Measurements from ENCODE around the gene STUB1.

Gene STUB1

GRCh38 chr16:674214-674881, 5.9 kb upstream of the STUB1 start:
- Histone ChIP-seq H3K27ac (ENCODE audit: insufficient read depth, low read depth, low read length, poor library complexity, severe bottlenecking) (no peak overlapping the region), H3K4me3 (ENCODE audit: insufficient read depth, low read depth, low read length) (no peak overlapping the region), H3K4me1 (ENCODE audit: control insufficient read depth, insufficient read depth, low read length) (peaks cover 8% of the 10 kb centered on the region), H3K36me3 (ENCODE audit: control insufficient read depth, insufficient read depth, low read length) (peaks cover 34% of the 10 kb centered on the region), H3K27me3 (ENCODE audit: control insufficient read depth, insufficient read depth, low read length, poor library complexity, severe bottlenecking) (peaks cover 12% of the 10 kb centered on the region), H3K9me3 (ENCODE audit: control insufficient read depth, low read length) (no peaks in the 10 kb centered on the region)
- 90 to 92% methylated on average over 22 of the region's 22 CpGs for WGBS, 2 experiments

GRCh38 chr16:674968-675883, 5.0 kb upstream of the STUB1 start, which contains the start of gene RHBDL1:
Gene RHBDL1, plus strand, starts transcription at chr16:675671. Its CDS starts 120 bp downstream, at chr16:675791.
- no peak within 1 kb of the TSS for H3K27ac ChIP-seq (ENCODE audit: insufficient read depth, low read depth, low read length, poor library complexity, severe bottlenecking)
- H3K4me3 ChIP-seq (ENCODE audit: insufficient read depth, low read depth, low read length) = peak within 1 kb of the TSS; percentile 26
- peaks cover 8% of the 10 kb centered on the region for H3K4me1 ChIP-seq (ENCODE audit: control insufficient read depth, insufficient read depth, low read length)
- peaks cover 12% of the 10 kb centered on the region for H3K27me3 ChIP-seq (ENCODE audit: control insufficient read depth, insufficient read depth, low read length, poor library complexity, severe bottlenecking)
- 5% methylated on average over 73 of the region's 73 CpGs for WGBS, 2 experiments
- no peaks in the 10 kb centered on the region for H3K9me3 ChIP-seq (ENCODE audit: control insufficient read depth, low read length)
- peaks cover 26% of the 10 kb centered on the region for H3K36me3 ChIP-seq (ENCODE audit: control insufficient read depth, insufficient read depth, low read length)

GRCh38 chr16:675884-676564, 4.2 kb upstream of the STUB1 start:
- Histone ChIP-seq H3K4me3 (ENCODE audit: insufficient read depth, low read depth, low read length) (peak overlapping the region; percentile 26), H3K27me3 (ENCODE audit: control insufficient read depth, insufficient read depth, low read length, poor library complexity, severe bottlenecking) (peaks cover 12% of the 10 kb centered on the region), H3K4me1 (ENCODE audit: control insufficient read depth, insufficient read depth, low read length) (peaks cover 9% of the 10 kb centered on the region), H3K27ac (ENCODE audit: insufficient read depth, low read depth, low read length, poor library complexity, severe bottlenecking) (no peak overlapping the region), H3K36me3 (ENCODE audit: control insufficient read depth, insufficient read depth, low read length) (peaks cover 18% of the 10 kb centered on the region), H3K9me3 (ENCODE audit: control insufficient read depth, low read length) (no peaks in the 10 kb centered on the region)
- 64 to 67% methylated on average over 24 to 25 of the region's 25 CpGs for WGBS, 2 experiments

GRCh38 chr16:676565-676902, 3.7 kb upstream of the STUB1 start:
- H3K27ac ChIP-seq (ENCODE audit: insufficient read depth, low read depth, low read length, poor library complexity, severe bottlenecking) = no peak overlapping the region
- H3K4me1 ChIP-seq (ENCODE audit: control insufficient read depth, insufficient read depth, low read length) = peaks cover 14% of the 10 kb centered on the region
- 95 to 96% methylated on average over 21 of the region's 21 CpGs for WGBS, 2 experiments
- H3K4me3 ChIP-seq (ENCODE audit: insufficient read depth, low read depth, low read length) = no peak overlapping the region
- H3K9me3 ChIP-seq (ENCODE audit: control insufficient read depth, low read length) = no peaks in the 10 kb centered on the region
- peaks cover 12% of the 10 kb centered on the region for H3K27me3 ChIP-seq (ENCODE audit: control insufficient read depth, insufficient read depth, low read length, poor library complexity, severe bottlenecking)
- H3K36me3 ChIP-seq (ENCODE audit: control insufficient read depth, insufficient read depth, low read length) = peaks cover 15% of the 10 kb centered on the region

- Histone ChIP-seq H3K4me1 (ENCODE audit: control insufficient read depth, insufficient read depth, low read length) (peaks cover 14% of the 10 kb centered on the region), H3K4me3 (ENCODE audit: insufficient read depth, low read depth, low read length) (no peak overlapping the region), H3K36me3 (ENCODE audit: control insufficient read depth, insufficient read depth, low read length) (peaks cover 15% of the 10 kb centered on the region), H3K27me3 (ENCODE audit: control insufficient read depth, insufficient read depth, low read length, poor library complexity, severe bottlenecking) (peaks cover 12% of the 10 kb centered on the region), H3K27ac (ENCODE audit: insufficient read depth, low read depth, low read length, poor library complexity, severe bottlenecking) (no peak overlapping the region), H3K9me3 (ENCODE audit: control insufficient read depth, low read length) (no peaks in the 10 kb centered on the region)
- 93 to 94% methylated on average over 23 of the region's 23 CpGs for WGBS, 2 experiments
These were observed 3.3 kb upstream of the STUB1 start for GRCh38 chr16:676913-677312.

GRCh38 chr16:677316-678190, 2.7 kb upstream of the STUB1 start:
- WGBS, 2 experiments = 91 to 92% methylated on average over 57 of the region's 57 CpGs
- no peaks in the 10 kb centered on the region for H3K9me3 ChIP-seq (ENCODE audit: control insufficient read depth, low read length)
- H3K4me3 ChIP-seq (ENCODE audit: insufficient read depth, low read depth, low read length) = no peak overlapping the region
- H3K27me3 ChIP-seq (ENCODE audit: control insufficient read depth, insufficient read depth, low read length, poor library complexity, severe bottlenecking) = peaks cover 12% of the 10 kb centered on the region
- no peak overlapping the region for H3K27ac ChIP-seq (ENCODE audit: insufficient read depth, low read depth, low read length, poor library complexity, severe bottlenecking)
- peaks cover 14% of the 10 kb centered on the region for H3K4me1 ChIP-seq (ENCODE audit: control insufficient read depth, insufficient read depth, low read length)
- H3K36me3 ChIP-seq (ENCODE audit: control insufficient read depth, insufficient read depth, low read length) = peaks cover 16% of the 10 kb centered on the region

- Histone ChIP-seq H3K27me3 (ENCODE audit: control insufficient read depth, insufficient read depth, low read length, poor library complexity, severe bottlenecking) (peaks cover 12% of the 10 kb centered on the region), H3K36me3 (ENCODE audit: control insufficient read depth, insufficient read depth, low read length) (peaks cover 15% of the 10 kb centered on the region), H3K4me3 (ENCODE audit: insufficient read depth, low read depth, low read length) (no peak overlapping the region), H3K27ac (ENCODE audit: insufficient read depth, low read depth, low read length, poor library complexity, severe bottlenecking) (no peak overlapping the region), H3K4me1 (ENCODE audit: control insufficient read depth, insufficient read depth, low read length) (peaks cover 20% of the 10 kb centered on the region), H3K9me3 (ENCODE audit: control insufficient read depth, low read length) (no peaks in the 10 kb centered on the region)
- 94 to 95% methylated on average over 21 of the region's 21 CpGs for WGBS, 2 experiments
These were observed 1.9 kb upstream of the STUB1 start for GRCh38 chr16:678209-678857.

GRCh38 chr16:678858-679813, 1.1 kb upstream of the STUB1 start:
- 32 to 34% methylated on average over 50 to 52 of the region's 52 CpGs for WGBS, 2 experiments
- H3K4me1 ChIP-seq (ENCODE audit: control insufficient read depth, insufficient read depth, low read length) = peaks cover 21% of the 10 kb centered on the region
- H3K9me3 ChIP-seq (ENCODE audit: control insufficient read depth, low read length) = no peaks in the 10 kb centered on the region
- peak overlapping the region; percentile 42 for H3K4me3 ChIP-seq (ENCODE audit: insufficient read depth, low read depth, low read length)
- peaks cover 15% of the 10 kb centered on the region for H3K36me3 ChIP-seq (ENCODE audit: control insufficient read depth, insufficient read depth, low read length)
- H3K27ac ChIP-seq (ENCODE audit: insufficient read depth, low read depth, low read length, poor library complexity, severe bottlenecking) = no peak overlapping the region
- H3K27me3 ChIP-seq (ENCODE audit: control insufficient read depth, insufficient read depth, low read length, poor library complexity, severe bottlenecking) = peaks cover 12% of the 10 kb centered on the region

Measured in ectodermal cell (in vitro differentiated cells).